Trophoblast cell (in vitro differentiated cells and primary cell): ENCODE data around the gene PAPPA.

Experiments used
- DNase-seq, 2 donors: peaks; one replicate each; pipeline ENCODE4 v3.0.0-alpha.2; 2016
- H2AFZ ChIP-seq: 2 replicates; pipeline ENCODE4 v1.6.1; 2013; ENCODE audit warnings: low read length, moderate library complexity, mild to moderate bottlenecking; ENCODE audit not compliant: insufficient read depth, poor library complexity
- H2AK5ac ChIP-seq: 2 replicates; pipeline ENCODE4 v1.6.1; 2013; ENCODE audit warnings: mild to moderate bottlenecking, low read length
- H2BK120ac ChIP-seq: 2 replicates; pipeline ENCODE4 v1.6.1; 2013; ENCODE audit warnings: low read length, mild to moderate bottlenecking, moderate library complexity; ENCODE audit not compliant: insufficient read depth, poor library complexity
- H2BK12ac ChIP-seq: 2 replicates; pipeline ENCODE4 v1.6.1; 2013; ENCODE audit warnings: mild to moderate bottlenecking, low read length, moderate library complexity
- H2BK5ac ChIP-seq: 2 replicates; pipeline ENCODE4 v1.6.1; 2013; ENCODE audit warnings: low read length, low read depth, moderate library complexity, mild to moderate bottlenecking; ENCODE audit not compliant: poor library complexity
- H3K14ac ChIP-seq: 2 replicates; pipeline ENCODE4 v1.6.1; 2013; ENCODE audit warnings: mild to moderate bottlenecking, low read length
- H3K18ac ChIP-seq: 2 replicates; pipeline ENCODE4 v1.6.1; 2013; ENCODE audit warnings: mild to moderate bottlenecking, low read length
- H3K23ac ChIP-seq: 2 replicates; pipeline ENCODE4 v1.6.1; 2013; ENCODE audit warnings: low read length
- H3K27ac ChIP-seq: 2 replicates; pipeline ENCODE4 v1.5.1; 2013; ENCODE audit warnings: low read depth, mild to moderate bottlenecking, inconsistent platforms, low read length, moderate library complexity
- H3K27me3 ChIP-seq: 2 replicates; pipeline ENCODE4 v1.6.1; 2013; ENCODE audit warnings: inconsistent platforms, mild to moderate bottlenecking, low read length, moderate library complexity; ENCODE audit not compliant: insufficient read depth
- H3K36me3 ChIP-seq, 2 experiments: 1 replicate in 1 of 2; 2 replicates in 1 of 2; pipeline ENCODE4 v1.6.1; 2013; ENCODE audit warnings: low read length in 2 of 2, mild to moderate bottlenecking in 2 of 2, moderate library complexity in 1 of 2; ENCODE audit not compliant: insufficient read depth in 2 of 2, control insufficient read depth in 1 of 2
- H3K4ac ChIP-seq: 2 replicates; pipeline ENCODE4 v1.6.1; 2013; ENCODE audit warnings: low read depth, mild to moderate bottlenecking, low read length, moderate library complexity
- H3K4me1 ChIP-seq, 2 experiments: 1 replicate in 1 of 2; 2 replicates in 1 of 2; pipeline ENCODE4 v1.6.1; 2013; ENCODE audit warnings: low read length in 2 of 2, mild to moderate bottlenecking in 2 of 2, moderate library complexity in 1 of 2; ENCODE audit not compliant: insufficient read depth in 2 of 2, control insufficient read depth in 1 of 2
- H3K4me2 ChIP-seq: 2 replicates; pipeline ENCODE4 v1.6.1; 2013; ENCODE audit warnings: inconsistent platforms, mild to moderate bottlenecking, low read length, moderate library complexity
- H3K4me3 ChIP-seq: 2 replicates; pipeline ENCODE4 v1.5.1; 2013; ENCODE audit warnings: mild to moderate bottlenecking, low read depth, low read length, inconsistent platforms
- H3K79me1 ChIP-seq: one replicate; pipeline ENCODE4 v1.6.1; 2013; ENCODE audit warnings: low read length
- H3K79me2 ChIP-seq: 2 replicates; pipeline ENCODE4 v1.6.1; 2013; ENCODE audit warnings: low read length, mild to moderate bottlenecking; ENCODE audit not compliant: control insufficient read depth, insufficient read depth, poor library complexity
- H3K9ac ChIP-seq: 2 replicates; pipeline ENCODE4 v1.6.1; 2013; ENCODE audit warnings: mild to moderate bottlenecking, low read length
- H3K9me3 ChIP-seq: 2 replicates; pipeline ENCODE4 v1.6.1; 2013; ENCODE audit warnings: low read depth, mild to moderate bottlenecking, control low read depth, inconsistent platforms, low read length; ENCODE audit not compliant: insufficient read depth
- H4K12ac ChIP-seq: 2 replicates; pipeline ENCODE4 v1.6.1; 2013; ENCODE audit warnings: low read depth, mild to moderate bottlenecking, low read length, moderate library complexity
- H4K8ac ChIP-seq: 2 replicates; pipeline ENCODE4 v1.6.1; 2013; ENCODE audit warnings: low read depth, mild to moderate bottlenecking, low read length, moderate library complexity
- H4K91ac ChIP-seq: one replicate; pipeline ENCODE4 v1.6.1; 2013; ENCODE audit warnings: low read depth, mild to moderate bottlenecking, low read length, moderate library complexity
- WGBS: extraction: QIAGEN DNeasy Blood & Tissue Kit; methylation state at CpG from one replicate; pipeline ENCODE4 v1.1.7; 2013; ENCODE audit warnings: missing lambda C conversion rate; ENCODE audit not compliant: insufficient read length, insufficient coverage; ENCODE audit errors: extremely low coverage; 5-methylcytosine and 5-hydroxymethylcytosine counted together

Gene PAPPA

DNA sequence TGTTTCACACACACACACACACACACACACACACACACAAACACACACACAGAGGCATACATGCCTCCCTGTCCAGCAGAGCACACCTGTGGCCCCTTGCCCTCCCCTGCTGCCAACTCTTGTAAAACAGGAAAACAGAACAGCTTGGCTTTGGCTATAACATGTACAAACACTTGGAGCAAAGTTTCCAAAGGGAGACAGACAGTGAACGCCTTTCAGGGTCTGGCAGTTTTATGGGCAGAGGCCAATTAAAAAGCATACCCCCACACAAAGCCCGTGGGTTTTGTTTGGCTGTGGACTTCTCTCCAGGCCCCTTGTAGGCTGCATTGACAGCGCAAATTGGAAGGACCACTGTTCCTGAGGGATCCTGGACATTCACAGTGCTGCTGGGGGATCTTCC lies 265.6 kb downstream of the PAPPA start:
- Histone ChIP-seq H3K79me2 (no peaks in the 10 kb centered on the region), H4K8ac (no peak overlapping the region), H3K4me1 (peaks cover 2 to 3% of the 10 kb centered on the region in 2 experiments), H2BK12ac (no peak overlapping the region), H2BK5ac (no peak overlapping the region), H3K14ac (no peak overlapping the region), H3K23ac (no peak overlapping the region), H2BK120ac (no peak overlapping the region), H2AFZ (no peak overlapping the region), H4K12ac (no peak overlapping the region), H3K9ac (no peak overlapping the region), H3K9me3 (no peaks in the 10 kb centered on the region), H3K4ac (no peak overlapping the region), H2AK5ac (no peak overlapping the region), H3K27ac (no peak overlapping the region), H3K18ac (no peak overlapping the region), H3K36me3 (no peaks in the 10 kb centered on the region), H4K91ac (no peak overlapping the region), H3K79me1 (no peaks in the 10 kb centered on the region), H3K27me3 (no peaks in the 10 kb centered on the region), H3K4me3 (no peak overlapping the region), H3K4me2 (no peak overlapping the region)
- no CpG with 5 or more reads among the region's 3 CpGs for WGBS
- DNase-seq = no peak

- H3K4me3 ChIP-seq = no peak overlapping the region
- H3K36me3 ChIP-seq = peaks cover 0 to 2% of the 10 kb centered on the region in 2 experiments
- H3K9ac ChIP-seq = no peak overlapping the region
- no peak overlapping the region for H2AK5ac ChIP-seq
- H3K4ac ChIP-seq = no peak overlapping the region
- no peak overlapping the region for H2BK12ac ChIP-seq
- no peak overlapping the region for H2BK120ac ChIP-seq
- H2AFZ ChIP-seq = no peak overlapping the region
- H3K79me1 ChIP-seq = no peaks in the 10 kb centered on the region
- WGBS = no CpG with 5 or more reads among the region's 1 CpG
- H4K91ac ChIP-seq = no peak overlapping the region
- no peaks in the 10 kb centered on the region for H3K27me3 ChIP-seq
- DNase-seq = no peak
- no peaks in the 10 kb centered on the region for H3K9me3 ChIP-seq
- no peak overlapping the region for H3K23ac ChIP-seq
- no peak overlapping the region for H4K12ac ChIP-seq
- H2BK5ac ChIP-seq = no peak overlapping the region
- no peak overlapping the region for H3K4me2 ChIP-seq
- H3K14ac ChIP-seq = no peak overlapping the region
- peaks cover 2 to 3% of the 10 kb centered on the region in 2 experiments for H3K4me1 ChIP-seq
- H4K8ac ChIP-seq = no peak overlapping the region
- H3K18ac ChIP-seq = no peak overlapping the region
- H3K79me2 ChIP-seq = no peaks in the 10 kb centered on the region
- H3K27ac ChIP-seq = no peak overlapping the region
Measured at GRCh38 chr9:116420993-116421538, 267.5 kb downstream of the PAPPA start.

- no peaks in the 10 kb centered on the region for H3K79me1 ChIP-seq
- DNase-seq = peak in 1 of 2 donors; percentile 49
- H3K4me2 ChIP-seq = no peak overlapping the region
- no peak overlapping the region for H3K4ac ChIP-seq
- H3K9me3 ChIP-seq = no peaks in the 10 kb centered on the region
- H3K36me3 ChIP-seq = peaks cover 0 to 2% of the 10 kb centered on the region in 2 experiments
- peaks cover 2 to 3% of the 10 kb centered on the region in 2 experiments for H3K4me1 ChIP-seq
- no peak overlapping the region for H2BK5ac ChIP-seq
- H3K18ac ChIP-seq = no peak overlapping the region
- H4K91ac ChIP-seq = no peak overlapping the region
- H3K9ac ChIP-seq = no peak overlapping the region
- H2BK120ac ChIP-seq = no peak overlapping the region
- H3K23ac ChIP-seq = no peak overlapping the region
- H3K79me2 ChIP-seq = no peaks in the 10 kb centered on the region
- no CpG with 5 or more reads among the region's 5 CpGs for WGBS
- H2BK12ac ChIP-seq = no peak overlapping the region
- H4K12ac ChIP-seq = no peak overlapping the region
- no peak overlapping the region for H3K4me3 ChIP-seq
- no peak overlapping the region for H3K14ac ChIP-seq
- no peaks in the 10 kb centered on the region for H3K27me3 ChIP-seq
- H2AFZ ChIP-seq = no peak overlapping the region
- no peak overlapping the region for H3K27ac ChIP-seq
- H2AK5ac ChIP-seq = no peak overlapping the region
- no peak overlapping the region for H4K8ac ChIP-seq
Measured at GRCh38 chr9:116422119-116422979, 268.8 kb downstream of the PAPPA start.

GRCh38 chr9:116423149-116423548 lies 269.6 kb downstream of the PAPPA start:
- Histone ChIP-seq H3K27me3 (no peaks in the 10 kb centered on the region), H3K27ac (no peak overlapping the region), H2BK12ac (no peak overlapping the region), H2AK5ac (no peak overlapping the region), H3K9ac (no peak overlapping the region), H3K18ac (no peak overlapping the region), H3K9me3 (no peaks in the 10 kb centered on the region), H4K8ac (no peak overlapping the region), H3K36me3 (peaks cover 0 to 2% of the 10 kb centered on the region in 2 experiments), H3K4me1 (no peaks in the 10 kb centered on the region), H3K14ac (no peak overlapping the region), H2AFZ (no peak overlapping the region), H4K12ac (no peak overlapping the region), H4K91ac (no peak overlapping the region), H2BK5ac (no peak overlapping the region), H3K4me2 (no peak overlapping the region), H2BK120ac (no peak overlapping the region), H3K4me3 (no peak overlapping the region), H3K79me1 (no peaks in the 10 kb centered on the region), H3K79me2 (no peaks in the 10 kb centered on the region), H3K4ac (no peak overlapping the region), H3K23ac (no peak overlapping the region)
- DNase-seq = peak in 1 of 2 donors; percentile 34
- no CpG with 5 or more reads among the region's 1 CpG for WGBS
